ENCODE results near the gene DPYSL4. TPM values are rescaled to one million over a fixed set of nuclear protein-coding genes. Genes with fewer than 3 reads are reported as not detected.

DPYSL4 gene
- total and polyA plus RNA-seq, 2 of the 13 experiments (the other 11 are each of a cell fraction or from before 2014, with no cell fraction given) = 0.84 to 1.2 TPM

DNA sequence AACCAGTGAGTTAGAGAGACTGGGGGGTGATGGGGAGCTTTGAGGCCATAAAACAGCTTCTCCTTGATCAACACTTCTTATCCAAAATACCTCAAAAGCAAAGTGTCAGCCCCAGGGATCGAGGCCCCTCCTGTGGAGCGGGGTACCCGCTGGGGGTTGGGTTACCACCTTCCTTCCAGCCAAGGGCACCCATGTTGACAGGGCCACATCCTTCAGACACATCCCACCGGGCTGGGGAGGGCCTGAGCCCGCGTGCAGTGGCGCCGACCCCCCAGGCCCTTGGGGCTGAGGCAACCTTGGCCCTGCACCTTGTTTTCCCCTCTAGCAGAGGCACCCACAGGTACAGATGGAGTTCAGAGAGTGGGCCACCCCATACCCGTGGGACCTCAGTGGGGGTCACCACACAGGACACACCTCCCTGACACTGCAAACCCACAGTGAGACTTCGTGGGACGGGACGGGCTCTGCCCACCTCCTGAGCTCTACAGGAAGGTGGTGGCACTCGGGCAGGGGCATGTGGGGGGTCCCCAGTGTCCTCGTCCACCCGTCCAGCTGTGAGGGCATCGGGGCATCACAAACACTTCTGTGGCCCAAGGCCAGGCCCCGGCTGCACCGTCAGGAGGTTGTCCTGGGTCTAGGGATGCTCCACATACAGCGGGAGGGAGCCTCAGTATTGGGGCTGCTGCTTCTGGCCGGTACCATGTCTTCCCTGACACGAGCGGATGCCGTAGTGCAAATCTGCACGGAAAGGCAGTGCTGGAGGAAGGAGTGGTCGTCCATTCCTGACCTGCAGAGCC, 10.7 kb downstream of the DPYSL4 start:
- no peaks in the 10 kb centered on the region for H3K9me3 ChIP-seq (ENCODE audit: low read length)
- H3K27me3 ChIP-seq (ENCODE audit: control insufficient read depth in 1 of 2, insufficient read depth in 2 of 2, low read length in 2 of 2) = peaks cover 4 to 7% of the 10 kb centered on the region in 2 experiments; a peak in 4 of 5 replicates
- H3K4me3 ChIP-seq (replicated peaks in 1 of 3; ENCODE audit: insufficient read depth in 1 of 3, low read depth in 2 of 3, low read length in 3 of 3) = no peak overlapping the region
- peaks cover 6% of the 10 kb centered on the region for H3K4me1 ChIP-seq (ENCODE audit: insufficient read depth, low read length)
- intact Hi-C loops (cut with micrococcal nuclease; ENCODE audit: unreplicated experiment) (no loop called here), in situ Hi-C loops (cut with HindIII; ENCODE audit: extremely low pct_ligation_motif_present, low pct_unique_long_range_greater_than_20kb) (no loop called here)
- 44% methylated on average over 9 of the region's 25 CpGs for WGBS (ENCODE audit: low lambda C conversion rate)
- DNase-seq (ENCODE audit: low spot score) (no peak), FAIRE-seq (no peak), ATAC-seq (no peak)
- TF ChIP-seq, protein P1, sequence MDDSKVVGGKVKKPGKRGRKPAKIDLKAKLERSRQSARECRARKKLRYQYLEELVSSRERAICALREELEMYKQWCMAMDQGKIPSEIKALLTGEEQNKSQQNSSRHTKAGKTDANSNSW (CRISPR knock-in tag; IDR thresholded peaks at IDR 0.05; ENCODE audit: borderline replicate concordance) = no peak
- TF ChIP-seq KDM2A (CRISPR knock-in tag; IDR thresholded peaks at IDR 0.05; ENCODE audit: borderline replicate concordance, low read depth) (0 out of 2 replicates have a peak, but pooled peaks have one; percentile 11), NFIB (CRISPR knock-in tag; IDR thresholded peaks at IDR 0.05; ENCODE audit: borderline replicate concordance) (no peak), BRCA1 (CRISPR knock-in tag; IDR thresholded peaks at IDR 0.05) (no peak), SRSF9 (IDR thresholded peaks at IDR 0.05; ENCODE audit: borderline replicate concordance, insufficient read depth, low read depth, low read length, poor library complexity, severe bottlenecking) (no peak), RFXANK (CRISPR knock-in tag; IDR thresholded peaks at IDR 0.05) (no peak)
- TF ChIP-seq, protein P2, sequence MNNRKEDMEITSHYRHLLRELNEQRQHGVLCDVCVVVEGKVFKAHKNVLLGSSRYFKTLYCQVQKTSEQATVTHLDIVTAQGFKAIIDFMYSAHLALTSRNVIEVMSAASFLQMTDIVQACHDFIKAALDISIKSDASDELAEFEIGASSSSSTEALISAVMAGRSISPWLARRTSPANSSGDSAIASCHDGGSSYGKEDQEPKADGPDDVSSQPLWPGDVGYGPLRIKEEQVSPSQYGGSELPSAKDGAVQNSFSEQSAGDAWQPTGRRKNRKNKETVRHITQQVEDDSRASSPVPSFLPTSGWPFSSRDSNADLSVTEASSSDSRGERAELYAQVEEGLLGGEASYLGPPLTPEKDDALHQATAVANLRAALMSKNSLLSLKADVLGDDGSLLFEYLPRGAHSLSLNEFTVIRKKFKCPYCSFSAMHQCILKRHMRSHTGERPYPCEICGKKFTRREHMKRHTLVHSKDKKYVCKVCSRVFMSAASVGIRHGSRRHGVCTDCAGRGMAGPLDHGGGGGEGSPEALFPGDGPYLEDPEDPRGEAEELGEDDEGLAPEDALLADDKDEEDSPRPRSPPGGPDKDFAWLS (CRISPR knock-in tag; IDR thresholded peaks at IDR 0.05; ENCODE audit: borderline replicate concordance) = no peak
- TF ChIP-seq, protein P3, sequence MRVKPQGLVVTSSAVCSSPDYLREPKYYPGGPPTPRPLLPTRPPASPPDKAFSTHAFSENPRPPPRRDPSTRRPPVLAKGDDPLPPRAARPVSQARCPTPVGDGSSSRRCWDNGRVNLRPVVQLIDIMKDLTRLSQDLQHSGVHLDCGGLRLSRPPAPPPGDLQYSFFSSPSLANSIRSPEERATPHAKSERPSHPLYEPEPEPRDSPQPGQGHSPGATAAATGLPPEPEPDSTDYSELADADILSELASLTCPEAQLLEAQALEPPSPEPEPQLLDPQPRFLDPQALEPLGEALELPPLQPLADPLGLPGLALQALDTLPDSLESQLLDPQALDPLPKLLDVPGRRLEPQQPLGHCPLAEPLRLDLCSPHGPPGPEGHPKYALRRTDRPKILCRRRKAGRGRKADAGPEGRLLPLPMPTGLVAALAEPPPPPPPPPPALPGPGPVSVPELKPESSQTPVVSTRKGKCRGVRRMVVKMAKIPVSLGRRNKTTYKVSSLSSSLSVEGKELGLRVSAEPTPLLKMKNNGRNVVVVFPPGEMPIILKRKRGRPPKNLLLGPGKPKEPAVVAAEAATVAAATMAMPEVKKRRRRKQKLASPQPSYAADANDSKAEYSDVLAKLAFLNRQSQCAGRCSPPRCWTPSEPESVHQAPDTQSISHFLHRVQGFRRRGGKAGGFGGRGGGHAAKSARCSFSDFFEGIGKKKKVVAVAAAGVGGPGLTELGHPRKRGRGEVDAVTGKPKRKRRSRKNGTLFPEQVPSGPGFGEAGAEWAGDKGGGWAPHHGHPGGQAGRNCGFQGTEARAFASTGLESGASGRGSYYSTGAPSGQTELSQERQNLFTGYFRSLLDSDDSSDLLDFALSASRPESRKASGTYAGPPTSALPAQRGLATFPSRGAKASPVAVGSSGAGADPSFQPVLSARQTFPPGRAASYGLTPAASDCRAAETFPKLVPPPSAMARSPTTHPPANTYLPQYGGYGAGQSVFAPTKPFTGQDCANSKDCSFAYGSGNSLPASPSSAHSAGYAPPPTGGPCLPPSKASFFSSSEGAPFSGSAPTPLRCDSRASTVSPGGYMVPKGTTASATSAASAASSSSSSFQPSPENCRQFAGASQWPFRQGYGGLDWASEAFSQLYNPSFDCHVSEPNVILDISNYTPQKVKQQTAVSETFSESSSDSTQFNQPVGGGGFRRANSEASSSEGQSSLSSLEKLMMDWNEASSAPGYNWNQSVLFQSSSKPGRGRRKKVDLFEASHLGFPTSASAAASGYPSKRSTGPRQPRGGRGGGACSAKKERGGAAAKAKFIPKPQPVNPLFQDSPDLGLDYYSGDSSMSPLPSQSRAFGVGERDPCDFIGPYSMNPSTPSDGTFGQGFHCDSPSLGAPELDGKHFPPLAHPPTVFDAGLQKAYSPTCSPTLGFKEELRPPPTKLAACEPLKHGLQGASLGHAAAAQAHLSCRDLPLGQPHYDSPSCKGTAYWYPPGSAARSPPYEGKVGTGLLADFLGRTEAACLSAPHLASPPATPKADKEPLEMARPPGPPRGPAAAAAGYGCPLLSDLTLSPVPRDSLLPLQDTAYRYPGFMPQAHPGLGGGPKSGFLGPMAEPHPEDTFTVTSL (CRISPR knock-in tag; IDR thresholded peaks at IDR 0.05; ENCODE audit: borderline replicate concordance) = no peak
- H3K27ac ChIP-seq (ENCODE audit: extremely low read length, insufficient read depth, low read length) = no peak overlapping the region
- no peak overlapping the region for H2AFZ ChIP-seq (ENCODE audit: low read length)
- CTCF ChIA-PET (ENCODE audit: low intra/inter-chr PET ratio, low total read pairs) = no interaction called here
- H4K20me1 ChIP-seq (ENCODE audit: insufficient read depth, low read length) = no peaks in the 10 kb centered on the region; the same call in 1 of the 2 replicates
- no peaks in the 10 kb centered on the region for H3K79me2 ChIP-seq (ENCODE audit: insufficient read depth, low read length)
- no peak overlapping the region for H3K4me2 ChIP-seq (ENCODE audit: low read depth, low read length)
- H3K9ac ChIP-seq (ENCODE audit: insufficient read depth, low read depth, low read length) = no peak overlapping the region
- POLR2A ChIA-PET = no interaction called here
- BruUV-seq (replicated peaks) = no TSS peak
- no peaks in the 10 kb centered on the region for H3K36me3 ChIP-seq (replicated peaks in 1 of 2; ENCODE audit: control insufficient read depth in 1 of 2, insufficient read depth in 2 of 2, low read length in 2 of 2)
